A673 (cell line): ENCODE measurements around the gene SIK2. TPM values are rescaled to one million over a fixed set of nuclear protein-coding genes. Genes with fewer than 3 reads are reported as not detected.

Experiments
- BruUV-seq: library from RNA; stranded (reverse); fragments of 400-500 nt; replicated peaks from 2 replicates; lab custom pipeline; 2021; lab: Mats Ljungman, UMichigan
- CTCF ChIA-PET: fragments of 300-600 bp; sonication (Branson Sonifier 250); formaldehyde crosslinking; loops from one replicate; lab custom pipeline; 2022; ENCODE audit warnings: antibody characterized with exemption; lab: Charles Lee
- POLR2A ChIA-PET: fragments of 300-600 bp; sonication (Branson Sonifier 250); formaldehyde crosslinking; loops from one replicate; lab custom pipeline; 2022; ENCODE audit warnings: antibody characterized with exemption; ENCODE audit not compliant: low non-redundant PET; lab: Charles Lee
- DNase-seq: peaks from one replicate; pipeline ENCODE4 v3.0.0-alpha.2; 2015; ENCODE audit warnings: low spot score
- H3K27ac ChIP-seq: fragments of 200-600 bp; sonication (generic); 2 replicates; pipeline ENCODE4 v1.5.1; 2016; ENCODE audit warnings: mixed run types, low read depth, mild to moderate bottlenecking, mixed read lengths, antibody characterized with exemption, low read length; ENCODE audit not compliant: poor library complexity, severe bottlenecking
- H3K27me3 ChIP-seq: fragments of 200-600 bp; sonication (generic); replicated peaks from 2 replicates; pipeline ENCODE4 v1.6.1; 2017; ENCODE audit warnings: mixed run types, low read depth, mild to moderate bottlenecking, mixed read lengths, antibody characterized with exemption, low read length; ENCODE audit not compliant: insufficient read depth, poor library complexity
- H3K36me3 ChIP-seq: fragments of 200-600 bp; sonication (generic); 2 replicates; pipeline ENCODE4 v1.6.1; 2016; ENCODE audit warnings: mixed run types, mild to moderate bottlenecking, mixed read lengths, antibody characterized with exemption, low read length; ENCODE audit not compliant: insufficient read depth, poor library complexity, severe bottlenecking
- H3K4me1 ChIP-seq: fragments of 200-600 bp; sonication (generic); 2 replicates; pipeline ENCODE4 v1.6.1; 2017; ENCODE audit warnings: mixed run types, mild to moderate bottlenecking, mixed read lengths, antibody characterized with exemption, low read length; ENCODE audit not compliant: insufficient read depth, poor library complexity, severe bottlenecking
- H3K4me3 ChIP-seq: fragments of 200-600 bp; sonication (generic); 2 replicates; pipeline ENCODE4 v1.5.1; 2016; ENCODE audit warnings: low read depth, mixed run types, mild to moderate bottlenecking, mixed read lengths, low read length; ENCODE audit not compliant: poor library complexity, severe bottlenecking
- H3K9me3 ChIP-seq: fragments of 200-600 bp; sonication (generic); 2 replicates; pipeline ENCODE4 v1.6.1; 2016; ENCODE audit warnings: mixed run types, low read depth, mild to moderate bottlenecking, mixed read lengths, antibody characterized with exemption, low read length; ENCODE audit not compliant: poor library complexity, severe bottlenecking
- CTCF ChIP-seq: fragments of 300-800, 200-600 bp; sonication (generic); conservative IDR thresholded peaks from 2 replicates; pipeline ENCODE4 v1.5.1; 2017; ENCODE audit warnings: low read depth, mild to moderate bottlenecking, antibody characterized with exemption, low read length, moderate library complexity, mixed read lengths
- EZH2 ChIP-seq: fragments of 200-600 bp; sonication (generic); IDR thresholded peaks from 2 replicates; pipeline ENCODE4 v1.6.1; 2017; ENCODE audit warnings: borderline replicate concordance, low read depth, mild to moderate bottlenecking, mixed read lengths, antibody characterized with exemption, low read length; ENCODE audit not compliant: poor library complexity, severe bottlenecking
- intact Hi-C: fragments of 100-400 bp; cut with micrococcal nuclease; formaldehyde crosslinking; loops from one replicate; pipeline ENCODE4 v1.10.0; 2022; ENCODE audit not compliant: unreplicated experiment
- total RNA-seq: library from RNA; stranded (reverse); gene quantifications from 2 replicates; pipeline ENCODE4 v1.2.3, GENCODE V29; 2021

SIK2 gene
- total RNA-seq, 1 experiment from 2014 or later = 18.7 TPM

GRCh38 chr11:111762981-111763643, 160.9 kb downstream of the SIK2 start:
- peak; percentile 38 for DNase-seq
- Histone ChIP-seq H3K9me3 (no peaks in the 10 kb centered on the region), H3K27me3 (no peaks in the 10 kb centered on the region), H3K4me1 (peaks cover 8% of the 10 kb centered on the region), H3K27ac (no peak overlapping the region), H3K4me3 (no peak overlapping the region), H3K36me3 (peaks cover 57% of the 10 kb centered on the region)
- no TSS peak for BruUV-seq
- ChIA-PET POLR2A (interaction anchor here (0.6 to 0.8 kb wide), 2 partner anchors 121 to 301 kb away, joined by 3 read pairs; no protein-coding TSS in a partner anchor), CTCF (interaction anchor here (0.6 to 1.7 kb wide), 5 partner anchors 14 to 308 kb away, joined by 3 to 8 read pairs (median 3); no protein-coding TSS in a partner anchor)
- TF ChIP-seq CTCF (peak; percentile 40), EZH2 (no peak)
- intact Hi-C loops = no loop called here

GRCh38 chr11:111764621-111765020, 162.4 kb downstream of the SIK2 start:
- TF ChIP-seq CTCF (no peak), EZH2 (no peak)
- POLR2A ChIA-PET = interaction anchor here (0.5 to 0.7 kb wide), 3 partner anchors 20 to 1640 kb away, joined by 4 to 6 read pairs (median 5); no protein-coding TSS in a partner anchor
- Histone ChIP-seq H3K27ac (no peak overlapping the region), H3K9me3 (no peaks in the 10 kb centered on the region), H3K4me1 (peaks cover 8% of the 10 kb centered on the region), H3K36me3 (peaks cover 43% of the 10 kb centered on the region), H3K27me3 (no peaks in the 10 kb centered on the region), H3K4me3 (peak overlapping the region; percentile 89)
- intact Hi-C loops = loop anchor here (5.0 kb wide), 1 partner anchor 78 kb away; no protein-coding TSS in a partner anchor
- peak; percentile 17 for DNase-seq
- CTCF ChIA-PET = interaction anchor here (1.1 to 1.7 kb wide), 2 partner anchors 77 to 160 kb away, joined by 3 to 4 read pairs; no protein-coding TSS in a partner anchor
- no TSS peak for BruUV-seq

GRCh38 chr11:111765320-111765983, 163.2 kb downstream of the SIK2 start:
- ChIA-PET CTCF (interaction anchor here (1.1 to 2.4 kb wide), 4 partner anchors 12 to 311 kb away, joined by 3 to 10 read pairs (median 4); no protein-coding TSS in a partner anchor), POLR2A (interaction anchor here (0.7 kb wide), 1 partner anchor 74 kb away, joined by 4 read pairs; no protein-coding TSS in a partner anchor)
- Histone ChIP-seq H3K27me3 (no peaks in the 10 kb centered on the region), H3K9me3 (no peaks in the 10 kb centered on the region), H3K4me3 (peak overlapping the region; percentile 89), H3K27ac (peak overlapping the region; percentile 88), H3K4me1 (peaks cover 8% of the 10 kb centered on the region), H3K36me3 (peaks cover 34% of the 10 kb centered on the region)
- TSS peak; percentile 33 for BruUV-seq
- intact Hi-C loops = loop anchor here (5.0 kb wide), 1 partner anchor 77 kb away; no protein-coding TSS in a partner anchor
- TF ChIP-seq CTCF (no peak), EZH2 (no peak)
- no peak for DNase-seq
